ENCODE measurements around the gene KRTAP10-4.

KRTAP10-4 gene

DNA sequence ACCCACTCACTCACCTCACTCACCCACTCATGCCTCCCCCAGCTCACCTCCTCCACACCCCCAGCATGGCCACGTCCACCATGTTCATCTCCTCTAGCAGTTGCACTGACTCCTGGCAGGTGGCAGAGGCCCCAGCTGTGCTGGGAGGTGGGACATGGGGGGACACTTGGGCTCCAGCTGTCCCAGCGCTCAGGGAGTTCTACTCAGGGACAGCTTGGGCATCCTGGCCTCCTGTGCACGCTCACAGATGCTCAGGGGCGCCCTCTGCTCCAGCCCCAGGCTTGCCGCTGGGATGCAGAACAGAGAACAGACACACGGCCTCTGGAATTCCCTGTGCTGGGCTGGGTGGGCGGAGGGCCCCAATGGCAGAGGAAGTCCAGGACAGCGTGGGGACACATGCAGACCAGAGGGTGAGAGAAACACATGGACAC is 43.6 kb downstream of the KRTAP10-4 start:
- DNase-seq (ENCODE audit: low read depth): no peak

DNA sequence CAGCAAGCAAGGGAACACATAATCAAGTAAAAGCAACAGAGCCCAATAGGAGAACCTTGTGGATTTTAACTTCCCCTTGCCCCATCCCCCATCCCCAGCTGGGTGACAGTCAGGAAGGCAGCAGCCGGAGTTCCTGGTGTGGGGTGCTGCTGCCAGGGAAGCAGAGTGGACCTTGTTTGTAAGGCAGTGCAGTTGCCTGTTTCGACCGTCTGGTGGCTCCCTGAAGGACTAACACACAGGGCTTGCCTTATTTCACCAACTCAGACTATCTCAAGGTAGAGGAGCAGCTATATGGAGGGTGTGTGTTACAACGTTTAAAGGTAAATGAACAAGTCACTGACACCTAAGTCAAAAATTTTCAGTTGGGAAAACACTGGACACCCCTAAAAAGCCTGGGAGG is 45.0 kb downstream of the KRTAP10-4 start:
- no peak for DNase-seq (ENCODE audit: low read depth)

DNA sequence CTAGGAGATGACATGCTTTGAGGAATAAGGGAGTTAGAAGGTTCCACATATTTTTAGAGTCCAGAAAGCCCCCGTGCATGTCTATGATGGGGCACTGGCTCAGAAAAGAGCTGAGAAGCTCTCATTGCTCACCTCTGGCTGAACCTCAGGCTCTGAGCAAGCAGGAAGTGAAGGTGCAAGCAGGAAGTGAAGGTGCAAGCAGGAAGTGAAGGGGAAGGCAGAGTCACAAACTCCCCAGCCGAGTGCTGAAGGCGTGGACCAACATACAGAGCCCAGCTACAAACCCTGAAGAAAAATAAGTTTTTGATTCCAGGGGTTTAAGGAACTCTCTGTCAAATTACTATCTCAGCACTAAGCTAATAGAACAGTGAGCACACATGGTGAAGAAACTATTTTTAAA is 45.4 kb downstream of the KRTAP10-4 start:
- DNase-seq (ENCODE audit: low read depth): peak; percentile 49

DNA sequence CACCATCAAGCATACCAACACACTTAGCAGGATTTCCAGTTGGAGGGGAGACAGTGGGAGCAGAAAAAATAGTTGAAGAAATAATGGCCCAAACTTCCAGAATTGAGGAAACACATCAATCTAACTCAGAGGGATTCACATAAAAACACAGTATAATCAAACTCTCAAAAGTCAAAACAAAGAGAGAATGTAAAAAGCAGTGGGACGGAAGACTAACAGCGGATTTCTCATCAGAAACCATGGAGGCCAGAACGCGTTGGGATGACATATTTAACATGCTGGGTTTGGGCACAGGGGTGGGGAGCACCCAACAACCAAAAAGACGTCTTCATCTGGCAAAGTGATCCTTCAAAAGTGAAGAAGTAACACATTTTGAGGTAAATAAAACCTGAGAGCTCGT is 46.4 kb downstream of the KRTAP10-4 start:
- DNase-seq (ENCODE audit: low read depth): no peak

DNA sequence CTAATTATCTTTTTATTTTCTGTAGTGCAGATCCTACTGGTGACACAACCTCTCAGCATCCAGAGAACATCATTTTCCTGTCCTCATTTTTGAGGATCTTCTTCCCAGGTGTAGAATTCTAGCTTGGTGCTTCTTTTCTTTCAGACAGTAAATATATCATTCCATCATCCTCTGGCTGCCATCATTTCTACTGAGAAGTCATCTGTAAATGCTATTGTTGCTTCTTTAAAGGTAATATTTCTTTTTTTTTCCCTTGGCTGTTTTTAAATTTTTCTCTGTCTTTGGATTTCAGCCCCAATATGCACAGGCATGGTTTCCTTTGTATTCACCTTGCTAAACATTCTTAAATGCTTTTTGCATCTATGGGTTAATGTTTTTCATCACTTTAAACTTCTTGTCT is 50.0 kb downstream of the KRTAP10-4 start:
- DNase-seq (ENCODE audit: low read depth): no peak
